GM13976 (cell line): ENCODE measurements around the gene HNRNPUL1.

Source experiments
- DNase-seq: peaks from one replicate; pipeline ENCODE4 v3.0.0; 2012; ENCODE audit warnings: low spot score
- in situ Hi-C: fragments of 300-500 bp; cut with MboI; formaldehyde crosslinking; loops from one replicate; pipeline ENCODE4 v1.12.0; 2022; ENCODE audit warnings: low sequenced_read_pairs, mixed read lengths, inconsistent platforms; ENCODE audit not compliant: unreplicated experiment
- TF ChIP-seq, protein P1 (sequence below): IDR thresholded peaks from 2 replicates; pipeline ENCODE4 v1.5.1; 2012; ENCODE audit warnings: borderline replicate concordance, mild to moderate bottlenecking; ENCODE audit not compliant: insufficient read depth; ENCODE audit errors: extremely low read depth, missing control alignments, control extremely low read depth

HNRNPUL1 gene

DNA sequence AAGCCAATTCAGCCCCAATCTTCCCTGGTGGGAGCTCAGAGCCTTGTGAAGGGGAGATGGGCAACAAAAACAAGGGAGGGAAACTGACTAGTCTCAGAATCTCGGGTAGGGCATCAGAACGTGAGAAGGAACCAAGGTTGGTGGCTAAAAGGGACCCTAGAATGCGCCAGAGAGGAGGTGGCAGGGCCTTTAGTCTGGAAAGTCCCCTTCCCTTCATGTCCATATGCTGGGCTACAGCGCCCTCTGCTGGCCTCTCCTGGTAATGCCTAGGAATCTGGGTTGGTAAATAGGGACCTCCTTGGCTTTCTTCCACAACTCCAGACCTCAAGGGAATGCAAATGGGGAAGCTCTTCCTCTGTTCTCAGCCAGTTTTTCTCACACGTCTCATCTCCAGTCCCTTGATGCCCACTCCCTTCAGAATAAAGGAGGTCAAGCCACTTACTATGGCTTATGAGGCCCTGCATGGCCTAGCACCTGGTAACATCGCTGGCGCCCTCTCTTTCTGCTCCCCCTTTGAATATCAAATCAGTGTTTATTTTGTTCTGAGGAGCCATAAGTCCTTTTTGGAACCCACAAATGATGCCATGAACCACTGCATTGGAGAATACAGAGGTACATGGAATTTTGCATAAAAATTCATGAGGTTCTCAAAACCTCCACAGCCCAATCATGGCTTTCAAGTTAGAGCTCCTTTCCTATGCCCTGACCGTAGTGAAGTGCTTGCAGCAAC, 44.4 kb downstream of the HNRNPUL1 start:
- in situ Hi-C loops = no loop called here
- peak; percentile 81 for DNase-seq
- TF ChIP-seq, protein P1, sequence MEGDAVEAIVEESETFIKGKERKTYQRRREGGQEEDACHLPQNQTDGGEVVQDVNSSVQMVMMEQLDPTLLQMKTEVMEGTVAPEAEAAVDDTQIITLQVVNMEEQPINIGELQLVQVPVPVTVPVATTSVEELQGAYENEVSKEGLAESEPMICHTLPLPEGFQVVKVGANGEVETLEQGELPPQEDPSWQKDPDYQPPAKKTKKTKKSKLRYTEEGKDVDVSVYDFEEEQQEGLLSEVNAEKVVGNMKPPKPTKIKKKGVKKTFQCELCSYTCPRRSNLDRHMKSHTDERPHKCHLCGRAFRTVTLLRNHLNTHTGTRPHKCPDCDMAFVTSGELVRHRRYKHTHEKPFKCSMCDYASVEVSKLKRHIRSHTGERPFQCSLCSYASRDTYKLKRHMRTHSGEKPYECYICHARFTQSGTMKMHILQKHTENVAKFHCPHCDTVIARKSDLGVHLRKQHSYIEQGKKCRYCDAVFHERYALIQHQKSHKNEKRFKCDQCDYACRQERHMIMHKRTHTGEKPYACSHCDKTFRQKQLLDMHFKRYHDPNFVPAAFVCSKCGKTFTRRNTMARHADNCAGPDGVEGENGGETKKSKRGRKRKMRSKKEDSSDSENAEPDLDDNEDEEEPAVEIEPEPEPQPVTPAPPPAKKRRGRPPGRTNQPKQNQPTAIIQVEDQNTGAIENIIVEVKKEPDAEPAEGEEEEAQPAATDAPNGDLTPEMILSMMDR = peak; percentile 92

DNA sequence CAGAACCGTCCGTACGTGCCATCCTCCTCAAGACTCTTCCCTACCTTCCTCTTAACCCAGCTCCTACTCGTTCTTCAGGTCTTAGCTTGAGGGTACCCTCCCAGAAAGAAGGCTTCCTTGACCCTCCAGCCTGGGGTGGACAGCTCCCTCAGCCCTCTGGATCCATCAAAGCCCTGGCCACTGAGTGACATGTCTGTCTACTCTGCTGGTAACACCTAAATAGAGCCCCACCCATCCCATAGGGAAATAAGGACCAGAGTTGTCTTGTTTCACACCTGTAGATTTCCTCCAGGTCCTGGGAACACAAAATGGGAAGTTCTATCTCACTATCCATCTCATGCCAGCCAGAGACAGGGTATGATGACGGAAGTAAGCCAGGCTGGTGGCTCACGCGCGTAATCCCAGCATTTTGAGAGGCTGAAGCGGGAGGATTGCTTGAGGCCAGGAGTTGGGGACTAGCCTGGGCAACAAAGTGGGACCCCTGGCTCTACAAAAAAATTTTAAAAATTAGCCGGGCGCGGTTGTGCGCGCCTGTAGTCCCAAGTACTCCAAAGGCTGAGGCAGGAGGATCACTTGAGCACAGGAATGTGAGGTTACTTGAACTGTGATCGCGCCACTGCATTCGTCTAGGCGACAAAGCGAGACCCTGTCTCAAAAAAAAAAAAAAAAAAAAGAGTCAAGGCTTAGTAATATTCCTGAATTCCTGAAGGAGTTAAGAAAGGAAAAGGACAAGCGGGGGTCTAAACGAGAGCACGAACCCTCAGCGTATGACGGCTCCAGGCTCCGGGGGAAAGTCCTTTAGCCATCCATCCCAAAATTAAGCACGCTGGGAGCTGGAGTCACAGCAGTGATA, 45.2 kb downstream of the HNRNPUL1 start:
- in situ Hi-C loops = no loop called here
- no peak for DNase-seq
- TF ChIP-seq, protein P1 = no peak

DNA sequence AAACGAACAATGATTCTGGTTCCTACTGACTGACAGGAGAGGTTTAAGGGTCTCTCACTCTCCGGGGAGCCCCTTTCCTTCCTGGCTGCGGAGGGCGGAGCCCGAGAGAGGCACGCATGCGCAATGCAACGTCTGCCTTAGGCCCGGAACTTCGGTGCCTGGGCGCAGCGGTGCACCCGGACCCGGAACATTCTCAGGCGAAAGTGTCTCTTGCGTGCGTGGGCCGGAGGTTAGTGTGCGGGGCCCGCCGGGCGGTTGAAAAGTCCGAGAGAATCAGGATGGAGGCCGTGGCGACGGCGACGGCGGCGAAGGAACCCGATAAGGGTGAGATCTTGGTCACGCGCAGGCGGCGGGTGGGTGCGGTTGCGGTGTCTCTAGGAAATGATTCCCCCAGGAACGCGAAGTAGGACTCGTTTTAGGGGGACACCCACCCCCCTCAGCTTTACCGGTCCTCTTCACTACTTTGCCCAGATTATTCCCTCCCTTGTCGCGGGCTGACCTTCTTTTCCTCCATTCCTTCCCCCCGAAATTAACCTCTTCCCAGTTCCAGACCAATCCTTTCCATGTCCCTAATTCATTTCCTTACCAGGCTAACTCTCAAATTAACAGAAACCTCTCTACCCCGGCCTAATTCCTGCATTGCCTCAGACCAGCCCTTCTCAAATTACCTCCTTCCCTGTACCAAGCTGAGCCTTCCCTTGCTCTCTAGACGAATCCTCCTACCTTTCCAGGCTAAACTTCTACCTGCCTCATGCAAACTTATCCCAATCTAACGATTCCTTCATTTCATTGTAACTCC, 46.1 kb downstream of the HNRNPUL1 start, which contains the start of gene CCDC97:
CCDC97 (plus strand) TSS at position 140 of the 799 bp plus-strand sequence; CDS start at position 279, 139 bp downstream.
- in situ Hi-C loops = no loop called here
- TF ChIP-seq, protein P1 = no peak
- peak; percentile 94 for DNase-seq

DNA sequence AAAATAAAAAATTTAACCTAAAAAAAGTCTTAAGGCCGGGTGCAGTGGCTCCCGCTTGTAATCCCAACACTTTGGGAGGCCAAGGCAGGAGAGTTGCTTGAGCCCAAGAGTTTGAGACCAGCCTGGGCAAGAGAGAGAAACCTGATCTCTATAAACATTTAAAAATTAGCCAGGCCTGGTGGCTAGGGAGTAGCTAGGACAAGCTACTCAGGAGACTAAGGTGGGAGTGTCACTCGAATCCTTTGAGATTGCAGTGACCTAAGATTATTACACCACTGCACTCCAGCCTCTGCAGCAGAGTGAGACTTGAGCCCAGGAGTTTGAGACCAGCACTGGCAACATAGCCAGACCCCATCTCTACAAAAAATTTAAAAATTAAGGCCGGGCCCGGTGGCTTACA, 46.9 kb downstream of the HNRNPUL1 start:
- no peak for DNase-seq
- TF ChIP-seq, protein P1 = no peak
- in situ Hi-C loops = no loop called here

DNA sequence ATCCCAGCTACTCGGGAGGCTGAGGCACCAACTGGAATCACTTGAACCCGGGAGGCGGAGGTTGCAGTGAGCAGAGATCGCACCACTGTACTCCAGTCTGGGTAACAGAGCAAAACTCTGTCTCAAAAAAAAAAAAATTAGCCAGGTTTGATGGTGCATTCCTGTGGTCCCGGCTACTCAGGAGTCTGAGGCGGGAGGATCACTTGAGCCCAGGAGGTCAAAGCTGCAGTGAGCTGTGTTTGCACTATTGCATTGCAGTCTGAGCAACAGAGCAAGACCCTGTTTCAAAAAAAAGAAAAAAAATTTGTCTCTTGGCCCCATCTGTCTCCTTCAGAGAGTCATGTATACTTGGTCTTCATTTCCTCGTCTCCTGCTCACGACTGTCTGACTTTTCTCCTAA, 47.4 kb downstream of the HNRNPUL1 start:
- DNase-seq = no peak
- TF ChIP-seq, protein P1 = no peak
- in situ Hi-C loops = no loop called here

DNA sequence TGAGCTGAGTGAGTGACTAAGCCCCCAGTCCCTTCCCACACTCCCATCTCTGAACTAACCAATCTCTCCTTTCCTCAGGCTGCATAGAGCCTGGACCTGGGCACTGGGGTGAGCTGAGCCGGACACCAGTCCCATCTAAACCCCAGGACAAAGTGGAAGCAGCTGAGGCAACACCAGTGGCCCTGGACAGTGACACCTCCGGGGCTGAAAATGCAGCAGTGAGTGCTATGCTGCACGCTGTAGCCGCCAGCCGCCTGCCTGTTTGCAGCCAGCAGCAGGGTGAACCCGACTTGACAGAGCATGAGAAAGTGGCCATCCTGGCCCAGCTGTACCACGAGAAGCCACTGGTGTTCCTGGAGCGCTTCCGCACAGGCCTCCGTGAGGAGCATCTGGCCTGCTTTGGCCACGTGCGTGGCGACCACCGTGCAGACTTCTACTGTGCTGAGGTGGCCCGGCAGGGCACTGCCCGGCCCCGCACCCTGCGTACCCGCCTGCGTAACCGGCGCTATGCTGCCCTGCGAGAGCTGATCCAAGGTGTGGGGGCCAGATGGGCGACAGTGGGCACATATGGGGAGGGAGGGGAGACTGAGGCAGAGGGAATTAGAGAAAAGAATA, 52.2 kb downstream of the HNRNPUL1 start:
- no peak for DNase-seq
- in situ Hi-C loops = no loop called here
- TF ChIP-seq, protein P1 = no peak
